Astrocyte of the cerebellum (primary cell): Measurements from ENCODE around the gene WASF1.

Source experiments
- DNase-seq: peaks from one replicate; pipeline ENCODE4 v3.0.0-alpha.2; 2011; ENCODE audit warnings: low read depth
- H3K4me3 ChIP-seq: 2 replicates; pipeline ENCODE4 v1.5.1; 2011; ENCODE audit warnings: mild to moderate bottlenecking, low read depth, low read length, moderate library complexity
- CTCF ChIP-seq: IDR thresholded peaks from 2 replicates; pipeline ENCODE4 v1.5.1; 2012; ENCODE audit warnings: low read length, low read depth, moderate library complexity, mild to moderate bottlenecking; ENCODE audit errors: missing control alignments
- in situ Hi-C: cut with HindIII; loops from 2 replicates; pipeline ENCODE4 v1.10.0; 2017; ENCODE audit warnings: low sequenced_read_pairs

WASF1 gene

GRCh38 chr6:110211753-110212152 lies 32.3 kb upstream of the WASF1 start:
- no peak for TF ChIP-seq CTCF
- in situ Hi-C loops, result no loop called here
- DNase-seq, result no peak
- no peak overlapping the region for H3K4me3 ChIP-seq

- H3K4me3 ChIP-seq, result no peak overlapping the region
- TF ChIP-seq CTCF, result no peak
- no peak for DNase-seq
- in situ Hi-C loops, result no loop called here
Observed at GRCh38 chr6:110207652-110208051, 28.2 kb upstream of the WASF1 start.

GRCh38 chr6:110201151-110201884 lies 21.8 kb upstream of the WASF1 start:
- in situ Hi-C loops, result no loop called here
- H3K4me3 ChIP-seq, result no peak overlapping the region
- TF ChIP-seq CTCF, result no peak
- no peak for DNase-seq

- no peak overlapping the region for H3K4me3 ChIP-seq
- no peak for TF ChIP-seq CTCF
- in situ Hi-C loops, result no loop called here
Observed at GRCh38 chr6:110198561-110198960, 19.1 kb upstream of the WASF1 start.

GRCh38 chr6:110196874-110197273 lies 17.4 kb upstream of the WASF1 start:
- H3K4me3 ChIP-seq, result no peak overlapping the region
- TF ChIP-seq CTCF, result no peak
- DNase-seq, result no peak
- in situ Hi-C loops, result no loop called here

More at GRCh38 chr6:110198561-110198960, 19.1 kb upstream of the WASF1 start:
- no peak for DNase-seq

- no peak for DNase-seq
- in situ Hi-C loops, result no loop called here
- TF ChIP-seq CTCF, result no peak
- no peak overlapping the region for H3K4me3 ChIP-seq
Observed at GRCh38 chr6:110195639-110196038, 16.2 kb upstream of the WASF1 start.

- in situ Hi-C loops, result no loop called here
- no peak for TF ChIP-seq CTCF
Observed at GRCh38 chr6:110191477-110191876, 12.0 kb upstream of the WASF1 start.

More at GRCh38 chr6:110191477-110191876, 12.0 kb upstream of the WASF1 start:
- no peak for DNase-seq
- H3K4me3 ChIP-seq, result no peak overlapping the region
